22Rv1 (cell line): ENCODE results near the gene TMED5.

Source experiments
- H3K27ac ChIP-seq: fragments of 450-650 bp; 2 replicates; pipeline ENCODE4 v1.5.1; 2017
- ZFX ChIP-seq: fragments of 450-650 bp; IDR thresholded peaks from 2 replicates; pipeline ENCODE4 v1.6.1; 2017; ENCODE audit warnings: antibody characterized with exemption, borderline replicate concordance
- TF ChIP-seq, protein P1 (sequence below): fragments of 450-650 bp; IDR thresholded peaks from 2 replicates; pipeline ENCODE4 v1.5.1; 2017; ENCODE audit warnings: mild to moderate bottlenecking

TMED5 gene

DNA sequence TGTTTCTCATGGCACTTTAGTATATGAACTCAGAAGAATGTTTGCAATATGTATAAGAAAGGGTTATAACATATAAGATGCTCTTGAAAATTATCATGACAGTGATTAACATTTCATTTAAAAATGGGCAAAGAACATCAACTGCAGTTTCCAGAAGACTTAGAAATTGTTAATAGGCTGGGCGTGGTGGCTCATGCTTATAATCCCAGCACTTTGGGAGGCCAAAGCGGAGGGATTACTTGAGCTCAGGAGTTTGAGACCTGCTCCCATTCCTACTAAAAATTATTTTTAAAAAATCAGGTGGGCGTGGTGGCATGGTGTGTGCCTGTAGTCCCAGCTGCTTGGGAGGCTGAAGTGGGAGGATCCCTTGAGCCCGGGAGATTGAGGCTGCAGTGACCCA is 78.1 kb downstream of the TMED5 start:
- H3K27ac ChIP-seq = no peak overlapping the region

More for the DNA sequence above, 78.1 kb downstream of the TMED5 start:
- TF ChIP-seq ZFX = no peak
- TF ChIP-seq, protein P1, sequence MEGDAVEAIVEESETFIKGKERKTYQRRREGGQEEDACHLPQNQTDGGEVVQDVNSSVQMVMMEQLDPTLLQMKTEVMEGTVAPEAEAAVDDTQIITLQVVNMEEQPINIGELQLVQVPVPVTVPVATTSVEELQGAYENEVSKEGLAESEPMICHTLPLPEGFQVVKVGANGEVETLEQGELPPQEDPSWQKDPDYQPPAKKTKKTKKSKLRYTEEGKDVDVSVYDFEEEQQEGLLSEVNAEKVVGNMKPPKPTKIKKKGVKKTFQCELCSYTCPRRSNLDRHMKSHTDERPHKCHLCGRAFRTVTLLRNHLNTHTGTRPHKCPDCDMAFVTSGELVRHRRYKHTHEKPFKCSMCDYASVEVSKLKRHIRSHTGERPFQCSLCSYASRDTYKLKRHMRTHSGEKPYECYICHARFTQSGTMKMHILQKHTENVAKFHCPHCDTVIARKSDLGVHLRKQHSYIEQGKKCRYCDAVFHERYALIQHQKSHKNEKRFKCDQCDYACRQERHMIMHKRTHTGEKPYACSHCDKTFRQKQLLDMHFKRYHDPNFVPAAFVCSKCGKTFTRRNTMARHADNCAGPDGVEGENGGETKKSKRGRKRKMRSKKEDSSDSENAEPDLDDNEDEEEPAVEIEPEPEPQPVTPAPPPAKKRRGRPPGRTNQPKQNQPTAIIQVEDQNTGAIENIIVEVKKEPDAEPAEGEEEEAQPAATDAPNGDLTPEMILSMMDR = no peak
